Occipital lobe (tissue), 2 donors: ENCODE data around the gene FASLG. TPM values are rescaled to one million over a fixed set of nuclear protein-coding genes. Genes with fewer than 3 reads are reported as not detected.

Experiments used
- DNase-seq: peaks from one replicate; lab custom pipeline; 2025; lab: John Stamatoyannopoulos, UW
- total RNA-seq: library from RNA; depleted of rRNA; stranded (reverse); fragments of >200 nt; gene quantifications from one replicate; pipeline ENCODE4 v1.2.3, GENCODE V29; 2014

The FASLG gene
- total RNA-seq, 1 donor from 2014 or later, result not detected

- no peak for DNase-seq
Measured at GRCh38 chr1:172646653-172647052, 12.2 kb upstream of the FASLG start.

GRCh38 chr1:172647110-172647564 lies 11.8 kb upstream of the FASLG start:
- no peak for DNase-seq

GRCh38 chr1:172647987-172648386 lies 10.9 kb upstream of the FASLG start:
- DNase-seq, result no peak

GRCh38 chr1:172650474-172651193 lies 8.3 kb upstream of the FASLG start:
- DNase-seq, result no peak

GRCh38 chr1:172653015-172653709 lies 5.7 kb upstream of the FASLG start:
- DNase-seq, result no peak

- no peak for DNase-seq
Measured at GRCh38 chr1:172654535-172654934, 4.4 kb upstream of the FASLG start.

- no peak for DNase-seq
Measured at GRCh38 chr1:172656576-172656975, 2.3 kb upstream of the FASLG start.

GRCh38 chr1:172657586-172657985 lies 1.3 kb upstream of the FASLG start:
- DNase-seq, result no peak

- DNase-seq, result no peak
Measured at GRCh38 chr1:172661107-172661506, 2.2 kb downstream of the FASLG start.

GRCh38 chr1:172662464-172663109 lies 3.7 kb downstream of the FASLG start:
- no peak for DNase-seq

- DNase-seq, result no peak
Measured at GRCh38 chr1:172663732-172664131, 4.8 kb downstream of the FASLG start.

GRCh38 chr1:172668097-172668496 lies 9.2 kb downstream of the FASLG start:
- DNase-seq, result no peak

GRCh38 chr1:172669011-172669410 lies 10.1 kb downstream of the FASLG start:
- DNase-seq, result no peak

- DNase-seq, result no peak
Measured at GRCh38 chr1:172670316-172670715, 11.4 kb downstream of the FASLG start.

- DNase-seq, result no peak
Measured at GRCh38 chr1:172670791-172671190, 11.9 kb downstream of the FASLG start.

- no peak for DNase-seq
Measured at GRCh38 chr1:172671591-172671990, 12.7 kb downstream of the FASLG start.

- DNase-seq, result no peak
Measured at GRCh38 chr1:172672720-172673119, 13.8 kb downstream of the FASLG start.

GRCh38 chr1:172673761-172674160 lies 14.9 kb downstream of the FASLG start:
- DNase-seq, result no peak

- DNase-seq, result no peak
Measured at GRCh38 chr1:172674831-172675613, 16.1 kb downstream of the FASLG start.

GRCh38 chr1:172679000-172679772 lies 20.3 kb downstream of the FASLG start:
- DNase-seq, result no peak

GRCh38 chr1:172680244-172680643 lies 21.3 kb downstream of the FASLG start:
- DNase-seq, result no peak
